ELF-1 (cell line): ENCODE measurements around the gene FMO5.

Source experiments
- DNase-seq: peaks from one replicate; pipeline ENCODE4 v3.0.0-alpha.2; 2016; ENCODE audit warnings: low read depth, low spot score

The FMO5 gene

DNA sequence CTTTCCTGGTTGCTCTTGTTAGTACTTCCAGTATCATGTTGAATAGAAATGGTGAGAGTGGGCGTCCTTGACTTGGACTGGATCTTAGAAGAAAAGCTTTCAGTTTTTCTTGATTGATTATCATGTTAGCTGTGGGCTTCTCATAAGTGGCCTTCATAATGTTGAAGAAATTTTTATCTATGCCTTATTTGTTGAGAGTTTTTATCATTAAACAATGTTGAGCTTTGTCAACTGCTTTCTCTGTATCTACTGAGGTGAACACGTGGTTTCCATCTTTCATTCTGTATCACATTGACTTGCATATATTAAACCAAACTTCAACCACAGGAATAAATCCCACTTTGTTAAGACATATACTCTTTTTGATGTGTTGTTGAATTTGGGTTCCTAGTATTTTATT lies 82.3 kb downstream of the FMO5 start:
- no peak for DNase-seq
